GM12801 (cell line): ENCODE data around the gene DYRK1A.

ENCODE experiments used
- CTCF ChIP-seq: IDR thresholded peaks from one replicate; pipeline ENCODE4 v1.5.1; 2011; ENCODE audit warnings: control low read depth; ENCODE audit not compliant: insufficient read length; ENCODE audit errors: extremely low read depth

Gene DYRK1A

DNA sequence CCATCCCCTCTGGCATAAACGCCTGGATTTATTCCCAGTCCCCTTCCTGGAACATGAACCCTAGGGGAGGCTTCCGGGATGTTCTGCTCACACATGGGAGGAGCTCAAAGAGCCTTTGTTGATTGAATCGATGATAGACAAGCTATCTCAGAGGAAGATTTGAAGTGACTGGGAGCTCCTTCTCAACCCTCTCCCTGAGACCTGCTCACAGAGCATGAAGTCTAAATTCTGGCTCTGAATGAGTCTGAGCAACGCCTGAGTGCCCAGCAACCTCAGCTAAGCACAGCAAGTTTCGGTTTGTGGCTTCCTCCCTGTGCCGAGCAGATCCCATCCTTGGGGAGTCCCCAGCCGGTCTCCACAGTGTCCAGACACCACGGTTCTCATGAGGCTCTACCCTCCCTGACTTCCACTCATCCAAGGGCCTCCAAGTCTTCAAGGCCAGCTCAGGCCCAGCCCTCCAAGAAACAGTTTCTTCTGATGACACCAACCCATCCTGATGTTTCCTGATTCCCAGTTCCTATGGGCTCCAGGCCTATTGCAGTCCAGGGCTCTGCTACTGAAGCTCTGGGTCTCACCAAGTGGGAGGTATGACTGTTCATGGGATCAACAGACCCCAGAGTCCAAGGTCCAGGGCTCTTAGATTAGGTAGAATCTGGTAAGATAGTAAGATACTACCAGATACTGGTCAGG lies 190.8 kb downstream of the DYRK1A start:
- no peak for TF ChIP-seq CTCF

GRCh38 chr21:37558676-37559211 lies 192.2 kb downstream of the DYRK1A start:
- TF ChIP-seq CTCF: no peak

DNA sequence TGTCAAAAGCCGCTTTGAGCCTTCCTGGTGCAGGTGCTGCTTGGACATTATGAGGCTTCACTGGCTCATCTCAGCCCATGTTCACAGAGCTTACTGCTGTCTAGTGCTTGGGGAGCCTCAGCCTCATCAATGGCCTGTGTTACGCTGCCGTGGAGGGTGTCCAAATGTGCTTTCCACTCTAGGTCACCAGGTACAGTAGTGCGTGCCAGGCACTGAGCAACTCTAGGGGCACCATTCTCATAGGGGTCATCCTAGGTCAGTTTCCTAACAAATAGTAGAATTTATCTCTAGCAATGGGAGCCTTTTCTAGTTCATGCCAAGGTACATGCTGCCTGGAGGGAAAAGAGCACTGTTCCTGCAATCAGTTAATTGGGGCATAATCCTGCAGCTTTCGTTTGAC lies 193.8 kb downstream of the DYRK1A start:
- TF ChIP-seq CTCF: no peak

DNA sequence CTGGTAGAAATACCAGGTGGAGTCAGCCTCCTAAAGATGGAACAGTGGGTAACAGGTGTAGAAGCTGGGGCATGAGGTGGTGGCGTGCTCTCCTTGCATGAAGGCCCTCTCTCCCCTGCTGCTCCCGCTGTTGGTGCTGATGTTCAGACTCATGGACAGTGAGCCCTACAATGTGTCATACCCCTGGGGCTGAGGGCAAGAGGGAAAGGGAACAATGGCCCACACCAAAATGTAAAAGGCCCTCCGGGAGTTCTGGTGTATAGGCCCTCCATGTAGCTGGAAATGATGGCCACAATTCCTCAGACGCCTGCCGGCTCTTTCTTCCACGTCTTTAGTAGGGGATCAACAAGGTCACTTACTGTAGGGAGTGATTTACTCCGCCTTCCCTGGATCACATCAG lies 194.9 kb downstream of the DYRK1A start:
- no peak for TF ChIP-seq CTCF

- TF ChIP-seq CTCF: no peak
Observed at GRCh38 chr21:37561941-37562919, 195.7 kb downstream of the DYRK1A start.

DNA sequence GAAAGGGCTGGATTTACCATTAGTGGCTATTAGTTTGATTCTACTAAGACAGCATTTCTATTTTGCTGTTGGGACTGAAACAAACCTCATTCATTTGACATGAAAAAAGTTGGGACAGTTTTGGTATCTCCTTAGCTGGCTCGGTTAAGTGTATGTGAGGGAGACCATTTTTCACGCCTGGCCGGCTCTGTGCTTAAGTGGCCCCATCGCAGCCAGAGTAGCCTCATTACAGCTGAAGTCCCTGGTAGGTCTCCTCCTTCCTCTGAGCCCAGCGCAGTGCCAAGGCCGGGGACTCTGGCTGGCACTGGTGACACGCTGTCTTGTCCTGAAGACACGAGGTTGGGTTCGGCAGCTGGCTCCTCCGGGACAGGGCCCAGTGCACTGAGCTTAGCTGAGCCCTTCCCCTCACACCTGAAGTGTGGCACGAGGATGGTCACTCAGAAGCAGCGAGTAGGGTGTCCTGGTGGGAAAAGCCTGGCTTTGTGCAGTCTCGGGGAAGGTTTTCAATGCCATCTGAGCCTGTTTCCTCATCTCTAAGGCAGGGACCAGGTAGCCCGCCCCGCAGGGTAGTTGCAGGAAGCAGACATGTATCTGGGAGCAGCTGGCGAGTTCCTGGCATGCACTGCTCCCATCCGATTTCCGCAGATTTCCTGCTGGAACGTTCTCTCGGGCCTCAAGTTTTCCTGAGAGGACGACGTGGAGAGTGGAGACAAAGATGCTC lies 196.5 kb downstream of the DYRK1A start:
- no peak for TF ChIP-seq CTCF
